Erythroblast (primary cell): Measurements from ENCODE around the gene SLC25A29.

ENCODE experiments used
- GATA1 ChIP-seq: IDR thresholded peaks from 2 replicates; pipeline ENCODE4 v1.6.1; 2011; ENCODE audit warnings: low read depth, mild to moderate bottlenecking, control low read depth, low read length, moderate library complexity
- POLR2A ChIP-seq: IDR thresholded peaks from 2 replicates; pipeline ENCODE4 v1.6.1; 2011; ENCODE audit warnings: mild to moderate bottlenecking, low read length

DNA sequence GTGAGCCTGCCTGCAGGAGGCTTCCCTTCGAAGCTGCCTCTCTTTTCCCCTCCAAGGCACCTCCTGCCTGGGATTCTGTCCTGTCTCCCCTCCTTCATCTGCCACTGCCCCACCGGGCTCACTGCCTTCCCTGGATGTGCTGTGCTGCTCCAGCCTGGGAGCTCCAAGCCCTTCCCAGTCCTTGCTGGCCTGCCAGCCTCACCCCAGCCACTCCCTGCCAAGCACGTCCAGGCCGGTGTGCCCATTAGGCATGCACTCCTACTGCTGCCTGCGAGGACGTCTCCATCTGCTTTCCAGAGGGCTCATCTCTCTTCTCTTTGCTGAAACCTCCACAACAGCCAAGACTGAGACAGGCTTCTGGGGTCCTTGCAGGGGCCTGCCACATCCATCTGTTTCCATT, 8.5 kb upstream of the SLC25A29 start:
- TF ChIP-seq POLR2A (no peak), GATA1 (no peak)
